Lower leg skin (tissue), 3 donors: ENCODE data around the gene BAD.

Experiments used
- POLR2A ChIP-seq, 2 donors: fragments of 450-650 bp; IDR thresholded peaks; one replicate each; pipeline ENCODE4 v1.6.1; 2016 to 2017; ENCODE audit warnings: antibody characterized with exemption in 2 of 2, mild to moderate bottlenecking in 1 of 2, moderate library complexity in 1 of 2
- TF ChIP-seq, protein P1 (sequence below), 3 donors: fragments of 450-650 bp; IDR thresholded peaks; one replicate each; pipeline ENCODE4 v1.5.1; 2016; ENCODE audit warnings: antibody characterized with exemption in 3 of 3, mild to moderate bottlenecking in 3 of 3, moderate library complexity in 2 of 3

DNA sequence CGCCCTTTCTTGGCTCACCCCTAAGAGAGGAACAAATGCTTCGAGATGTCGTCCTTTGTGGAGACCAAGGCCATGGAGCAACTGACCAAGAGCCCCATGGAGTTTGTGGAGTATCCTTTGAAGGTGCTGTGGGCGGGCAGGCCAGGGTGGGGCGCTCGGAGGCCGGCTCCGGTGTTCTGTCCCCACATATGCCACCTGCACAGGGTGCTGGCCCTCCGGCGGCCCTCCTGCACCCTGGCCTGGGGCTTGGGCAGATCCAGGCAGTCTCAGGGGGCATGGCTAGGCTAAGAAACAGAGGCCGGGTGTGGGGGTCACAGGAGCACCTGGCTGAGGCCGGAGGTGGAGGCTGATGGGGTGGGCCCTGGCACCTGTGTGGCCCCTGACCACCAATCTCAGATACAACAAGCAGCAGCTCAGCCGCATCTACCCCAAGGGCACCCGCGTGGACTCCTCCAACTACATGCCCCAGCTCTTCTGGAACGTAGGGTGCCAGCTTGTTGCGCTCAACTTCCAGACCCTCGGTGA lies 22.8 kb downstream of the BAD start:
- TF ChIP-seq, protein P1, sequence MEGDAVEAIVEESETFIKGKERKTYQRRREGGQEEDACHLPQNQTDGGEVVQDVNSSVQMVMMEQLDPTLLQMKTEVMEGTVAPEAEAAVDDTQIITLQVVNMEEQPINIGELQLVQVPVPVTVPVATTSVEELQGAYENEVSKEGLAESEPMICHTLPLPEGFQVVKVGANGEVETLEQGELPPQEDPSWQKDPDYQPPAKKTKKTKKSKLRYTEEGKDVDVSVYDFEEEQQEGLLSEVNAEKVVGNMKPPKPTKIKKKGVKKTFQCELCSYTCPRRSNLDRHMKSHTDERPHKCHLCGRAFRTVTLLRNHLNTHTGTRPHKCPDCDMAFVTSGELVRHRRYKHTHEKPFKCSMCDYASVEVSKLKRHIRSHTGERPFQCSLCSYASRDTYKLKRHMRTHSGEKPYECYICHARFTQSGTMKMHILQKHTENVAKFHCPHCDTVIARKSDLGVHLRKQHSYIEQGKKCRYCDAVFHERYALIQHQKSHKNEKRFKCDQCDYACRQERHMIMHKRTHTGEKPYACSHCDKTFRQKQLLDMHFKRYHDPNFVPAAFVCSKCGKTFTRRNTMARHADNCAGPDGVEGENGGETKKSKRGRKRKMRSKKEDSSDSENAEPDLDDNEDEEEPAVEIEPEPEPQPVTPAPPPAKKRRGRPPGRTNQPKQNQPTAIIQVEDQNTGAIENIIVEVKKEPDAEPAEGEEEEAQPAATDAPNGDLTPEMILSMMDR (IDR thresholded peaks at IDR 0.05) = no peak
- no peak for TF ChIP-seq POLR2A (IDR thresholded peaks at IDR 0.05)
